Right lobe of liver (tissue), 6 donors: ENCODE measurements around the gene PARVA. TPM values are rescaled to one million over a fixed set of nuclear protein-coding genes. Genes with fewer than 3 reads are reported as not detected.

ENCODE experiments used
- ATAC-seq, 4 donors: fragments of 200-7000 bp; cut with Tn5 transposase; one replicate each; pipeline ENCODE4 v1.9.1; 2020; ENCODE audit warnings: mild to moderate bottlenecking in 4 of 4, moderate library complexity in 4 of 4
- DNase-seq, 3 donors: peaks; one replicate each; pipeline ENCODE4 v3.0.0-alpha.2; 2020
- H3K27ac ChIP-seq, 3 donors: fragments of 200-600 bp; one replicate each; pipeline ENCODE4 v1.8.0; 2022
- H3K27me3 ChIP-seq, 2 donors: fragments of 200-600 bp; one replicate each; pipeline ENCODE4 v1.8.0; 2022
- H3K36me3 ChIP-seq, 4 donors: fragments of 200-600 bp; sonication (generic) in 1 of 4; one replicate each; pipeline versions ENCODE4 v1.5.1 to v1.8.0; 2017 to 2022; ENCODE audit warnings: control low read depth in 1 of 4
- H3K4me1 ChIP-seq, 4 donors: fragments of 200-600 bp; sonication (generic) in 1 of 4; one replicate each; pipeline versions ENCODE4 v1.5.1 to v1.8.0; 2017 to 2022; ENCODE audit warnings: control low read depth in 1 of 4
- H3K4me3 ChIP-seq, 3 donors: fragments of 200-600 bp; one replicate each; pipeline ENCODE4 v1.8.0; 2022
- H3K9me3 ChIP-seq, 4 donors: fragments of 200-600 bp; sonication (generic) in 1 of 4; one replicate each; pipeline versions ENCODE4 v1.5.1 to v1.8.0; 2017 to 2022; ENCODE audit warnings: control low read depth in 1 of 4
- CTCF ChIP-seq, 4 donors: fragments of 200-600 bp in 3 of 4; fragments of 450-650 bp in 1 of 4; IDR thresholded peaks; one replicate each; pipeline versions ENCODE4 v1.5.1 to v1.8.0; 2016 to 2022; ENCODE audit warnings: antibody characterized with exemption in 4 of 4, mild to moderate bottlenecking in 2 of 4
- POLR2A ChIP-seq: fragments of 450-650 bp; IDR thresholded peaks from one replicate; pipeline ENCODE4 v1.6.1; 2017; ENCODE audit warnings: antibody characterized with exemption, mild to moderate bottlenecking
- WGBS: methylation state at CpG from one replicate; pipeline ENCODE4 v1.1.6; 2018; ENCODE audit warnings: low coverage, low lambda C conversion rate; ENCODE audit not compliant: insufficient coverage; ENCODE audit errors: missing lambda C conversion rate; 5-methylcytosine and 5-hydroxymethylcytosine counted together
- intact Hi-C, 2 donors: fragments of 100-400 bp; cut with DNase I; formaldehyde crosslinking; loops; one replicate each; pipeline versions ENCODE4 v1.11.2 to v1.14.1; 2022
- total RNA-seq, 6 experiments: library from RNA; depleted of rRNA in 2 of 6; stranded (reverse); fragments of >200 nt in 2 of 6; fragmentation: NEBNext Ultra II Directional in 3 of 6; extraction: Animal tissue kit (Norgen Biotek cat#: 25700) in 3 of 6; gene quantifications; one replicate each; pipeline versions ENCODE4 v1.1.0 to v1.2.4, GENCODE V29; 2016 to 2023
- donor health status: DM: no; HTN: yes; CAD: no.
- donor health status: DM: no; HTN: no; CAD: no.
- donor health status: DM: no; HTN: no; CAD: no.
- donor health status: DM: no; HTN: yes; CAD: no.
- donor health status: DM: no; HTN: yes; CAD: no.

PARVA gene
- total RNA-seq, 6 experiments from 2014 or later = 11.1 to 27.5 (median 21.8) TPM

DNA sequence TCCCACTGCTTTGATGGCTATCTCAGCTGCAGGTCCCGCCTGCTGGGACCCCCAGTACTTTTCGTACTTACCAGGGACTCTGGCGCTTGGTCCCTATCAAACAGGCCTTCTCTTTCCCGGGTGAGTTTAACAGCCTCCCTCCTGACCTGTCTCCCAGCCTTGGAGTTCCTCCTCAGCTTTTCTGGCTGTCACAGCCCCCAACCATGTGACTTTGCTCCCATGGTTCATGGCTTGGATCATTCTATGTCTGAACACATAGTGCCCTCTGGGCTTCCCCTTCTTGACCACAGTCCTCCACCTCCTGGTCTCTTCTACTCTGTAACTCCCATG, 56.9 kb downstream of the PARVA start:
- DNase-seq (no peak), ATAC-seq (no peak)
- intact Hi-C loops = no loop called here
- no peaks in the 10 kb centered on the region for H3K36me3 ChIP-seq
- H3K27ac ChIP-seq = no peak overlapping the region
- H3K4me1 ChIP-seq = peaks cover 0 to 10% (median 0%) of the 10 kb centered on the region in 4 donors
- no peaks in the 10 kb centered on the region for H3K9me3 ChIP-seq
- H3K27me3 ChIP-seq = no peaks in the 10 kb centered on the region
- 100% methylated on average over 1 of the region's 4 CpGs for WGBS
- no peak overlapping the region for H3K4me3 ChIP-seq
- TF ChIP-seq CTCF (IDR thresholded peaks at IDR 0.05) (no peak), POLR2A (no peak)

DNA sequence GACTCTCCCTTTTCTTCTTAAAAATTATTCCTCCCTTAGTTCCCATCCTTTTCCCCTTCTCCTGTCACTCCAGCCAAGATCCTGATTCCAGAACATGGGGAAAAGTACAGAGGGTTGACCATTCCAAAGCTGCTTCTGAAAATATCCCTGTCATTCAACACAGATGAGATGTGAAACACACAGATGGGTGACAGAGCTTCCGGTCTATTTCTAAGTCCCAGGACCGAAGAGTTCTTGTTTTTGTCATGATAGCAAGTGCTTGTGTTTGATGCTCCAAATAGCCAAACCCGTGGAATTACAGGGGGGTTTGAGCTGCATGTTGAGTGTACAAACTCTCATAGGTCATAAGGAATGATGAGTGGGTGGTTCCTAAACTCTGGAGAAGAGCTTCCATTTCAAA, 57.9 kb downstream of the PARVA start:
- H3K9me3 ChIP-seq = no peaks in the 10 kb centered on the region
- H3K4me1 ChIP-seq = peaks cover 0 to 10% (median 0%) of the 10 kb centered on the region in 4 donors
- ATAC-seq = no peak
- intact Hi-C loops = no loop called here
- H3K27me3 ChIP-seq = no peaks in the 10 kb centered on the region
- no peak for TF ChIP-seq CTCF (IDR thresholded peaks at IDR 0.05)
- no peak for TF ChIP-seq POLR2A
- 86% methylated on average over 3 of the region's 3 CpGs for WGBS
- DNase-seq = no peak
- no peak overlapping the region for H3K4me3 ChIP-seq
- H3K36me3 ChIP-seq = no peaks in the 10 kb centered on the region
- H3K27ac ChIP-seq = no peak overlapping the region

DNA sequence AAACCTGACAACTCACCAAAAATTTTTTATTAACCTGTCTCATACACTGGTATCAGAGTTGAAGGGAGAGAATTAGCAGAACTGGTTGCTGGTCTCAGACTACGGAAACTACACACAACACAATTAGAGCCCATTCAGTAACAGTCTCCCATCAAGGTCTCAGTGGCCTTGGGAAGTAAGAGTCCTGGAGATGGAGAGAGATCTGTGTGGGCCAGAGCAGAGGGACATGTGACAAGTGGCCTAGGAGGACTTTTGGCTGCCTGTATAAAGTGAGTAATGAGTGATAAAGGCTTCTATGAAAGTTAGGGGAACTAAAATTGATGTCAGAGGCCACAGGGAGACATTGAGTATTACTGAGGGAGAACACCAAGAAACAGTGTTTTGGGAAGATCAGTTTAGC, 58.9 kb downstream of the PARVA start:
- no peaks in the 10 kb centered on the region for H3K36me3 ChIP-seq

DNA sequence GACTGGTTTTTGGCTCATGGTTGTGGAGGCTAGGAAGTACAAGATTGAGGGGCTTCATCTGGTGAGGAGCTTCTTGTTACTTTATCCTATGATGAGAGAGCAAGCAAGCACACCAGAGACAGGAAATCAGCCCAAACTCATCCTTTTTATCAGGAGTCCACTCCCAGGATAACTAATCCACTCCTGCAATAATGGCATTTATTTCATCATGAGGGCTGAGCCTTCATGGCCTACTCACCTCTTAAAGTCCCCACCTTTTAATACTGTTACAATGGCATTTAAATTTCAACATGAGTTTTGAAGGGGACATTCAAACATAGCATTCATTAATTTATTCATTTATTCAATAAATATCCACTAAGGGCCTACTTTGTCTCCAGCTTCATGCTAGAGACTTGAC, 60.9 kb downstream of the PARVA start:
- intact Hi-C loops = no loop called here
- DNase-seq (no peak), ATAC-seq (no peak)
- Histone ChIP-seq H3K27me3 (no peaks in the 10 kb centered on the region), H3K9me3 (no peaks in the 10 kb centered on the region), H3K4me1 (no peaks in the 10 kb centered on the region), H3K36me3 (no peaks in the 10 kb centered on the region), H3K4me3 (no peak overlapping the region), H3K27ac (no peak overlapping the region)
- TF ChIP-seq CTCF (IDR thresholded peaks at IDR 0.05) (no peak), POLR2A (no peak)

More for the DNA sequence above, 58.9 kb downstream of the PARVA start:
- intact Hi-C loops = no loop called here
- Histone ChIP-seq H3K27me3 (no peaks in the 10 kb centered on the region), H3K4me3 (no peak overlapping the region), H3K9me3 (no peaks in the 10 kb centered on the region), H3K4me1 (peaks cover 0 to under 1% (median 0%) of the 10 kb centered on the region in 4 donors), H3K27ac (no peak overlapping the region)
- ATAC-seq (no peak), DNase-seq (no peak)
- WGBS = 100% methylated on average over 1 of the region's 1 CpG
- TF ChIP-seq CTCF (IDR thresholded peaks at IDR 0.05) = no peak
- no peak for TF ChIP-seq POLR2A

- ATAC-seq (peak in 1 of 4 donors; percentile 40), DNase-seq (no peak)
- Histone ChIP-seq H3K27ac (no peak overlapping the region), H3K36me3 (no peaks in the 10 kb centered on the region), H3K4me3 (no peak overlapping the region), H3K27me3 (no peaks in the 10 kb centered on the region), H3K9me3 (no peaks in the 10 kb centered on the region), H3K4me1 (no peaks in the 10 kb centered on the region)
- intact Hi-C loops = no loop called here
- TF ChIP-seq POLR2A (no peak), CTCF (IDR thresholded peaks at IDR 0.05) (no peak)
- 89% methylated on average over 3 of the region's 4 CpGs for WGBS
These were observed 62.2 kb downstream of the PARVA start for GRCh38 chr11:12439615-12440014.
